Measurements from ENCODE around the gene ADAMTSL2. TPM values are rescaled to one million over a fixed set of nuclear protein-coding genes. Genes with fewer than 3 reads are reported as not detected.

The ADAMTSL2 gene
- total and polyA plus RNA-seq, 4 donors = 1.8 to 18.2 (median 7.7) TPM

- DNase-seq (ENCODE audit: low spot score) = no peak
- Histone ChIP-seq H3K4me1 (ENCODE audit: control insufficient read depth in 4 of 4, insufficient read depth in 4 of 4, low read length in 3 of 4) (peaks cover 0 to 6% (median 1%) of the 10 kb centered on the region in 4 donors), H3K9me3 (ENCODE audit: control insufficient read depth in 4 of 4, low read length in 3 of 4) (no peaks in the 10 kb centered on the region), H3K4me3 (ENCODE audit: low read depth in 1 of 3, low read length in 3 of 3) (no peak overlapping the region), H3K9ac (ENCODE audit: low read depth in 1 of 2, low read length in 2 of 2) (no peak overlapping the region), H3K27me3 (ENCODE audit: control insufficient read depth in 4 of 4, insufficient read depth in 4 of 4, low read length in 3 of 4) (no peaks in the 10 kb centered on the region), H3K36me3 (ENCODE audit: control insufficient read depth in 4 of 4, insufficient read depth in 3 of 4, low read depth in 1 of 4, low read length in 3 of 4) (no peaks in the 10 kb centered on the region), H3K27ac (ENCODE audit: low read depth in 1 of 2, low read length in 2 of 2) (no peak overlapping the region)
- WGBS = 70% methylated on average over 13 of the region's 13 CpGs
- TF ChIP-seq HNF4A (conservative IDR thresholded peaks at IDR 0.05) = no peak
- no peak for TF ChIP-seq GABPA (IDR thresholded peaks at IDR 0.05 in 1 of 2, conservative IDR thresholded peaks at IDR 0.05 in 1 of 2)
- TF ChIP-seq JUND (IDR thresholded peaks at IDR 0.05) = no peak
- TF ChIP-seq TAF1 (conservative IDR thresholded peaks at IDR 0.05) = no peak
- no peak for TF ChIP-seq SP1 (IDR thresholded peaks at IDR 0.05)
- TF ChIP-seq HNF4G (IDR thresholded peaks at IDR 0.05) = no peak
- TF ChIP-seq REST (IDR thresholded peaks at IDR 0.05) = no peak
- TF ChIP-seq ZBTB33 (IDR thresholded peaks at IDR 0.05) = no peak
- no peak for TF ChIP-seq FOXA1 (IDR thresholded peaks at IDR 0.05)
- TF ChIP-seq FOXA2 (IDR thresholded peaks at IDR 0.05) = no peak
- no peak for TF ChIP-seq YY1 (IDR thresholded peaks at IDR 0.05)
- TF ChIP-seq EGR1 (IDR thresholded peaks at IDR 0.05; ENCODE audit: low read depth in 2 of 2) = no peak
- TF ChIP-seq NR2F2 (IDR thresholded peaks at IDR 0.05) = no peak
- TF ChIP-seq RXRA (IDR thresholded peaks at IDR 0.05) = no peak
- TF ChIP-seq CTCF (IDR thresholded peaks at IDR 0.05; ENCODE audit: low read depth, low read length, missing input control) = no peak
- TF ChIP-seq ATF3 (IDR thresholded peaks at IDR 0.05) = no peak
- TF ChIP-seq RAD21 (IDR thresholded peaks at IDR 0.05) = no peak
- TF ChIP-seq MAX (IDR thresholded peaks at IDR 0.05) = no peak
These were observed 44.3 kb upstream of the ADAMTSL2 start for GRCh38 chr9:133490201-133490681.
